Stimulated activated CD4-positive, alpha-beta T cell treated with anti-CD3 and anti-CD28 coated beads, TNF-alpha, amount 100 ng/mL, for 48 hours (primary cell): ENCODE data around the gene TNXB.

Source experiments
- DNase-seq, 3 donors: peaks; one replicate each; pipeline ENCODE4 v3.0.0-alpha.2; 2020; ENCODE audit warnings: low read depth in 3 of 3

TNXB gene, protein sequence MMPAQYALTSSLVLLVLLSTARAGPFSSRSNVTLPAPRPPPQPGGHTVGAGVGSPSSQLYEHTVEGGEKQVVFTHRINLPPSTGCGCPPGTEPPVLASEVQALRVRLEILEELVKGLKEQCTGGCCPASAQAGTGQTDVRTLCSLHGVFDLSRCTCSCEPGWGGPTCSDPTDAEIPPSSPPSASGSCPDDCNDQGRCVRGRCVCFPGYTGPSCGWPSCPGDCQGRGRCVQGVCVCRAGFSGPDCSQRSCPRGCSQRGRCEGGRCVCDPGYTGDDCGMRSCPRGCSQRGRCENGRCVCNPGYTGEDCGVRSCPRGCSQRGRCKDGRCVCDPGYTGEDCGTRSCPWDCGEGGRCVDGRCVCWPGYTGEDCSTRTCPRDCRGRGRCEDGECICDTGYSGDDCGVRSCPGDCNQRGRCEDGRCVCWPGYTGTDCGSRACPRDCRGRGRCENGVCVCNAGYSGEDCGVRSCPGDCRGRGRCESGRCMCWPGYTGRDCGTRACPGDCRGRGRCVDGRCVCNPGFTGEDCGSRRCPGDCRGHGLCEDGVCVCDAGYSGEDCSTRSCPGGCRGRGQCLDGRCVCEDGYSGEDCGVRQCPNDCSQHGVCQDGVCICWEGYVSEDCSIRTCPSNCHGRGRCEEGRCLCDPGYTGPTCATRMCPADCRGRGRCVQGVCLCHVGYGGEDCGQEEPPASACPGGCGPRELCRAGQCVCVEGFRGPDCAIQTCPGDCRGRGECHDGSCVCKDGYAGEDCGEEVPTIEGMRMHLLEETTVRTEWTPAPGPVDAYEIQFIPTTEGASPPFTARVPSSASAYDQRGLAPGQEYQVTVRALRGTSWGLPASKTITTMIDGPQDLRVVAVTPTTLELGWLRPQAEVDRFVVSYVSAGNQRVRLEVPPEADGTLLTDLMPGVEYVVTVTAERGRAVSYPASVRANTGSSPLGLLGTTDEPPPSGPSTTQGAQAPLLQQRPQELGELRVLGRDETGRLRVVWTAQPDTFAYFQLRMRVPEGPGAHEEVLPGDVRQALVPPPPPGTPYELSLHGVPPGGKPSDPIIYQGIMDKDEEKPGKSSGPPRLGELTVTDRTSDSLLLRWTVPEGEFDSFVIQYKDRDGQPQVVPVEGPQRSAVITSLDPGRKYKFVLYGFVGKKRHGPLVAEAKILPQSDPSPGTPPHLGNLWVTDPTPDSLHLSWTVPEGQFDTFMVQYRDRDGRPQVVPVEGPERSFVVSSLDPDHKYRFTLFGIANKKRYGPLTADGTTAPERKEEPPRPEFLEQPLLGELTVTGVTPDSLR (N-terminal part only)

DNA sequence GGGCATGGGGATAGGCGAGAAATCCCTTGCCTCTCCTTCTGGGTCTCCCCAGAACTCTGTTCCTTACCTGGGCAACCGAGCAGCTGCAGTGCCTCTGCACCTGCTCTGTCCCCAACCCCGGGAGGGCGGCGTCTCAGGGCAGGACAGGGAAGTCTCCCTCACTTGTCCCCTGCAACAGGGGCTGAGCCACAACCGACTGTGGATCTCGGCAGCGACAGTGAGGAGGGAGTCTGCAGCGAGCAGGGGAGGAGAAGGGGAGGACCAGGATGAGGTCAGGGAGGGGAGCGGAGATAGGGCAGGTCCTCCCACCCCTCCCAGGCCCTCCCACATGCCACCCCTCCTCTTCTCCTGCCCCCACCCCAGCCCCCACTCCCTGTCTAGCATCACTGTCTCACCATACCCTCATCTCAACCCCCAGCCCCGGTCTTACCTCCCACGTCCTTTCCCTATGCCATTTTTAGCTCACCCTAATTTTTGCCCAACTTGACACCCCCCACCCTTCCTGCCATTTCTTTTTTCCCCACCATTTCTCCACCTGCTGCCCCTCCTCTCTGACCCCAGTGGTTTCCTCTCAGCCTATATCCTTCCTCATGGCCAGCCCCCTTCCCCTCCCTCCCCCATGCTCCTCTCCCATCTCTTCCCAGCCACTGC is at the start of gene TNXB:
TSS of gene TNXB (minus strand) at position 225 of the 651 bp plus-strand sequence. CDS start 11,140 bp downstream, outside the sequence.
- no peak for DNase-seq

DNA sequence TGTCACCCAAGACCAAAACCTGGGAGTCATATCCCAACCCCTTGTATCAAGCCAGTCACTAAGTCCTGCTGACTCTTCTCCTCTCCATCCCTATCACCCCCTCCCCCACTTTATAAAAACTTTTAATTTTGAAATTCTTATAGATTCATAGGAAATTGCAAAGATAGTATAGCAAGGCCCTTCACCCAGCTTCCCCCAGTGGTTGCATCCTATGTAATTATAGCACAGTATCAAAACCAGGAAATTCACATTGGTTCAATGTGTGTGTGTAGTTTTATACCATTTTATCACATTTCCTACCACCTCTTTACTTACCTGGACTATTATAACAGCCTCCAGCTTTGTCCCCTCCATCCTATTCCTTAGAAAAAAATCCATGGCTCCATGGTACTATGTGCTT is 48.9 kb upstream of the TNXB start:
- no peak for DNase-seq

DNA sequence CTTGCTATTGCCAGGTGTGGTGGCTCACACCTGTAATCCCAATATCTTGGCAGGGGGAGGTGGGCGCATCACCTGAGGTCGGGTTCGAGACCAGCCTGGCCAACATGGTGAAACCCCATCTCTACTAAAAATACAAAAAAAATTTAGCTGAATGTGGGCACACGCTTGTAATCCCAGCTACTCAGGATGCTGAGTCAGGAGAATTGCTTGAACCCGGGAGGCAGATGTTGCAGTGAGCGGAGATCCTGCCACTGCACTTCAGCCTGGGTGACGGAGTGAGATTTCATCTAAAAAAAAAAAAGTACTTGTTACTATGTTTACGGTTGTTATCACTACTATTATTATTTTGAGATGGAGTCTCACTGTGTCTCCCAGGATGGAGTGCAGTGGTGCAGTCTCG is 47.8 kb upstream of the TNXB start:
- no peak for DNase-seq

DNA sequence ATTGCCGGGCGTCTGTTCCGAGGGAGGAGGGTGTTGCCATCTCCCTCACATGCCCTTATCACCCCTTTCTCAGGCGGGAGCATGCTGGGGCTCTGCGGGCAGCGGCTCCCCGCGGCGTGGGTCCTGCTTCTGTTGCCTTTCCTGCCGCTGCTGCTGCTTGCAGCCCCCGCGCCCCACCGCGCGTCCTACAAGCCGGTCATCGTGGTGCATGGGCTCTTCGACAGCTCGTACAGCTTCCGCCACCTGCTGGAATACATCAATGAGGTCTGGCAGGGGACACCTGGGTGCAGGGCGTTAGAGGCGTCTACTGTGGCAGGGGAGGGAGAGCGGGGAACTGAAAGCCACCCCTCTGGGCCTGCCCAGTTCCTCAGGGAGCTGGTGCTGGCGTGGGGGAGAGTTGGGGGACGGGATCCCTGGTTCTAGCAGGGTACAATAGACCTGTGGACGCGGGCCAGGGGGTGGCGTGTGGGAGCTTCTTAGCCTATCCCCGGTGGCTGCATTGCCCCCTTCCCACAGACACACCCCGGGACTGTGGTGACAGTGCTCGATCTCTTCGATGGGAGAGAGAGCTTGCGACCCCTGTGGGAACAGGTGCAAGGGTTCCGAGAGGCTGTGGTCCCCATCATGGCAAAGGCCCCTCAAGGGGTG is 45.5 kb upstream of the TNXB start:
- peak in 1 of 3 donors; percentile 26 for DNase-seq

DNA sequence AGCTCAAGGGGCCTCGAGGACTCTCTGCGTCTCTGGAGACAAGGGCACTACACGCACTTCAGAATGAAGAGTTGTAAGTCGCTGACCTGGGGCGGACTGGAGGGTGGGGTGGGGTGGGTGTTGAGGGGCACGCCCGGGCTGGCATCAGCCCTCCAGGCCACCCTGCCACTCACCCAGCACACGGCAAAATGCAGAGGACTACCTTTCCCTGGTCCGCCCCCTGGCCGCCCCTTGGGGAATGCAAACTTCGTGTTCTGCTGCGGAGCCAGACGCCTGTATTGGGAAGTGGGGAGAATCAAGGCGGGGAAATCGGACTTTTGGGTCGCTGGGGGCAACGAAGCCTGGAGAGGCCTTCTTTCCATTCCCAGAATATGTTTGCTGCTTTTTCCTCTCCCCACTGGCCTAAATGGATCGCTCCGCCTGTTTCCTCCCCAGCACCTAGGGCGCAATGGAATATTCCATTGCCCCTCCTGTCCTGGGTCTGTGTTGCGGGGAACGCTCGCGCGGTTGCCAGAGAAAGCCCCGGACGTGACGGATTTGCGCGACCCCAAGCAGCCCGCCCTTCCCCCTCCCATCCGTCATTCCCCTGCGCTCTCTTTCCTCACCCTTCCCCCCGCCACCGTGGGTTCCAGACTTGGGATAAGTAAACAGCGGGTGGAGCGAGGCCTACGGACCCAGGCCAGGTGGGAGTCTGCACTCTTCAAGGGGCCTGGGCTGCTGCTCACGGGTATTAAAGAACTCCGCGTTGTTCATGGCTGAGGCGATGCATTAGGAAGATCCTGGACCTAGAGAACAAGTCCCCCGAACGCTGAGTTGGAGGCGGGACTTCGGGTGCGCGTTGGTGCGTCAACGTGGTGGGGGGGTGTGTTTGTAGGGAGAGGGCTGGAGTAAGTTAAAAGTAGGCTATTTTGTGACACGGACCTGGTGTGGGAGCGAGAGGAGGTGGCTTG is 44.7 kb upstream of the TNXB start, which contains the start of gene PPT2:
TSS of gene PPT2 (plus strand) at position 578 of the 950 bp plus-strand sequence. CDS start 454 bp downstream, outside the sequence.
- peak; percentile 47 to 73 (median 70) for DNase-seq

DNA sequence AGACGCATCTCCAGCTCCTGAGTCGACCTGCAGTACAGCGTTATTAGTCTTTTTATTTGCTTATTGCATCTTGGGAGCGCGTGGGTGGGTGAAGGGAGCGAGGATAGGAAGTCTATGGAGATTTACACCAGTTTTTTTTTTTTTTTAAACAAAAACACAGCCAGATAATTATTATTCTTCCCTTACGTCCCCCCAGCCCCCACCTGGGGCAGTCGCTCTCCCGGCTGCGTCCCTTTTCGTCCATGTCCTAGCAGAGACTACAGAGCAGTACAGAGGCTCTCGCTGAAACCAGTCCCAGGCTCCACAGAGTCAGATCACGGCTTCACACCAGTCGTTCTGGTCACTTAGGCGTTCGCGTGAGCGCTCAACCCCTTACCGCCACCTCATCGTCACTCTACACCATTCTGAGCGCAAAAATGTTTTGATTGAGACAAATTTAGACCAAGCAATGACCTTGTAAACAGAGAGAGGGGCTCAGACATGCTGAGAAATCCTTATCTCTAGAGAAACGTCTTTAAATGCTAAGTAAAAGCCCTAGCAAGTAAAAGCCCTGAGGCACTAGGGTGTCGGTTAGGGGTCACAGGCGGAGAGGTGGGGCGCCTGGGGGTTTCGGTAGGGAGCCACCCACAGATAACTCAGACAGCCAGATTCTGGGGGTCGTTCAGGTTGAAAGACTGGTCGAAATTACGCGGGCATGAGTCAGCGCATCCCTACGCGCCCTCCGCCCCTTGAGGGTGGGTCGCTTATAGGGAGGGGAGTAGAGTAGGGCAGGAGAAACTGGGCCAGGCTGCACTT is 43.8 kb upstream of the TNXB start:
- DNase-seq: no peak

DNA sequence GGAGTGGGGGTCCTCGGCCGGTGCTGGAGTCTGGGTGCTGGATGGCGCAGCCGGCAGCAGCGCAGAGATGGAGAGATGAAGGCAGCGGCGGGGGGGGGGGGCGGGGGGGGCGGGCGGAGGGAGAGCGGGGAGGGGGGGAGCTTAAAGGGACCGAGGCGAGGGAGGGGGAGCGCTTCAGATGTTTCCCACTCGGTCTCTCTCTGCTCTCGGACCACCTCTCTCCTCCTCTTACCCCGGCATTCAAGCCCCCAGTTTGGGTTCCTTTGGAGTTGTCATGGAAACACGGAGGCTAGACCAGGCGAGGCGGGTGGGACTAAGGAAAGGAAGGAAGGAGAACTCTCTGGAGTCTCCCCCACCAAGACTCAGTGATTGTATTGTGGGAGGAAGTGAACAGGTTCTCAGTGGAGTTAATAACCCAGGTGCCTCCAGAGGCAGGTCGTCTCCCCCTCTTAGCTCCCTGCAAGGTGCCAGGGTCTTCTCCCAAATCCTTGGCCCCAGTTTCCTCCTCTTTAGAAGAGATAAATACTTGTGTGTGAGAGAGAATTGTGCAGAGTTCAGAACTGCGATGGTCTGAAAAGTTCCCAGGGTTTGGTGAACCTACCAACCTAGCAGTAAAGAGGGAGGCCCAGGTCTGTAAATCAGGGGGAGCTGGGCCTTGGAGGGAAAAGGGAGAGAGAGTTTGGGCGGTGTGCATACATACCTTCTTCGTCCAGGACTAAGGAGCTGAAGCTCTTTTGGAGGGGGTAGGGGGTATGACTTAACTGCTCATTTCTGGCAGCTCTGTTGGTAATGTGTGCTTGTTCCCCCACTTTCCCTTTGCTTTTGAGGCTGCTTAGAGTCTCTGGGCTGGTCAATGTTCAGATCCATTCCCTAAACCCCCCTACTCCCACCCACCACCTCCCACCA is 43.0 kb upstream of the TNXB start, which contains the start of gene PRRT1:
TSS of gene PRRT1 (minus strand) at position 77 of the 906 bp plus-strand sequence. CDS start 112 bp downstream, outside the sequence.
- DNase-seq: no peak

DNA sequence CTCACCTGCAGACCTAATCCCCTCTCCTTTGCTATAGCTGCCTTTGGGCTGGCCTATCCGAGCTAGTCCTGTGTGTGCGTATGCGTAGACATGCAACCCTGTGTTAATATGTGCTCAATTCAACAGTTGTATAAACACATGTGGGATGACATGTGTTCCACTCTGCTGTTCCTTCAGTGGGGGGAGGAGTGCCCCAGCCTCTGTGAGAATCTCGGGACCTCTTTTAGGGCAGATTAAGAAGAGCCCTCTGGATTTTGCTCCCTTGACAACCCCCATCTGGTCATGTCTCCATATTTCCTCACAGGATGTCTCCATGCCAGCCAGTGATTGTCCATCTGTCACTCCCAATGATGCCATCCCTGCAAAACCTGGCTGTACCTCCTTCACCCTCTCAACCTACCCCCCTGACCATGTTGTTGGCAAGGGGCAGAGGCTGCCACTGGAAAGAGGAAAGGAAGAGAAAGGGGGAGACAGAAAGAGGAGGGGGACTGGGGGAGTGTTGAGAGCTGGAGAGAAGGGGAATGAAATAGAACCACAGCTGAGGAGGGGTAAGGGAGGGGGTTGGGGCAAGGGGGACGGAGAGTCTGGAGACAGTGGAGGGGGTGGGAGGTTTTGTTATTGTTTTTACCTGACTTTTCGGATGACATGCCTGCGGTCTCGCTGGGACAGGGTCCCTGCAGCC is 42.2 kb upstream of the TNXB start:
- DNase-seq: no peak

DNA sequence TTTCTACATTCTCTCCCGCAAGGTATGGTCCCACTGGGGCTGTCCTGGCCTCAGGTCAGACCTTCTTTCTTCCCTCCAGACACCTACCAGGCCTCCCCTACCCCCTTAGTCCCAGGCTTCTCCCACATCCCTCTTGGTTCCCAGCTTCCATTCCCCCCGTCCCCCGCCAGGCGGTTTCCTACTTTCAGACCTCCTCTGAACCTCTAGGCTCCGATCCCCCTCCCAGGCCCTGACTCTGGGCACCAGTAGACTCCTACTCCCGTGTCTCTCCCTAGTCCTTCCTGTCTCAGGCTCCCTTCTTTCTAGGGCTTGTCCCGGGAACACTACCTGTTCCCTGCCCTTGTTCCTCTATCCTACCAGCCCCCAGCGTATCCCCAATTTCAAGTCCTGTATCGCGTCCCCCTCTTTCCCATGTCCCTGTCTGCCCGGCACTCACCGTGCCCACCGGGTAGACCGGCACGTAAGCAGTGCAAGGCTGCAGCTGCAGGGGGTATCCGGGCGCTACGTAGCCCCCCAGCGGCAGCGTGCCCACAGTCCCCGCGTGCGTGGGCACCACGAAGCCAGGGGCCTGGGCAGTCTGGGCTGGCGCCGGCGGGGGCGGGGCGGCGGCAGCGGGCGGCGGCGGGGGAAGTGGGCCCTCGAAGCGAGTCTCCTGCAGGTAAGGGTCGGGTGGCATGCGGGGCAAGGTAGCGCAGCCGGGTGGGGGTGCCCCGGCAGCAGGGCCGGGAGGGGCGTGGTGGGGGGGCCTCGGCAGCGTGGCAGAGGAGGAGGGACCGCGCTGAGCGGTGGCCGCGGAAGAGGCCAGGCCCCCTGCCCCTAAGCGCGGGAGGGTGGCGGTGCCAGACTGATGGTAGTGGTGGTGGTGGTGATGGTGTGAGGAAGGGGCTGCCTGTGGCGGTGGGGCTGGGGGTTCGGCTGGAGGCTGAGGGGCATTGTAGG is 41.1 kb upstream of the TNXB start:
- DNase-seq: no peak

DNA sequence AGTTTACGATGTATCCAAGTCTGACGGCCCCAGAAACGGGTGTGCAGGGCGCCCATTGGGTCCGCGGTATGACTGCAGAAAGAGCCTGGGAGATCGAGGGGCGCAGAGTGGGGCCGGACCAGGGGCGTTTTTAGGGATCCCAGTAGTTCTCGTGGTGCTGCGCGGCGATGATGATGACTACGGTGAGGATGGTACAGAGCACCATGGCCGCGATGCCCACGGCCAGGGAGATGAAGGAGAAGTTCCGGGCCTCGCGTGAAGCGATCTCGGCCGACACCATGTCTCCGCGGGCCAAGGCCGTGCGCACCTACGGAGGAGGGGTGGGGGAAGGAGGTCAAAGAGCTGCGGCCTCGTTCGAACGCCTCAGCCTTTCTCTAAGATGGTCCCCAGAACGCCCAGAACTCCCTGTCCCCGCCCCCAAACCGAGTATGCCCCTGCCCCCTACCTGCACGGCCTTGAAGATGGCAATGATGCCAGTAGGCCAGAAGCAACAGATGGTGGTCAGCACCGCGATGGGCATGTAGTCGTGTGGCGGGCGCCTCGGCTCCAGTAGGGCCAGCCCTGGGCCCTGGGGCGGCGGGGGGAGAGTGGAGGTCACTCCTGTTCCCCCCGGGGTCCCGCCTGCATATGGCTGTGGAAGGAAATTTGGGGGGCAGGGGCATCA is 40.1 kb upstream of the TNXB start:
- no peak for DNase-seq

DNA sequence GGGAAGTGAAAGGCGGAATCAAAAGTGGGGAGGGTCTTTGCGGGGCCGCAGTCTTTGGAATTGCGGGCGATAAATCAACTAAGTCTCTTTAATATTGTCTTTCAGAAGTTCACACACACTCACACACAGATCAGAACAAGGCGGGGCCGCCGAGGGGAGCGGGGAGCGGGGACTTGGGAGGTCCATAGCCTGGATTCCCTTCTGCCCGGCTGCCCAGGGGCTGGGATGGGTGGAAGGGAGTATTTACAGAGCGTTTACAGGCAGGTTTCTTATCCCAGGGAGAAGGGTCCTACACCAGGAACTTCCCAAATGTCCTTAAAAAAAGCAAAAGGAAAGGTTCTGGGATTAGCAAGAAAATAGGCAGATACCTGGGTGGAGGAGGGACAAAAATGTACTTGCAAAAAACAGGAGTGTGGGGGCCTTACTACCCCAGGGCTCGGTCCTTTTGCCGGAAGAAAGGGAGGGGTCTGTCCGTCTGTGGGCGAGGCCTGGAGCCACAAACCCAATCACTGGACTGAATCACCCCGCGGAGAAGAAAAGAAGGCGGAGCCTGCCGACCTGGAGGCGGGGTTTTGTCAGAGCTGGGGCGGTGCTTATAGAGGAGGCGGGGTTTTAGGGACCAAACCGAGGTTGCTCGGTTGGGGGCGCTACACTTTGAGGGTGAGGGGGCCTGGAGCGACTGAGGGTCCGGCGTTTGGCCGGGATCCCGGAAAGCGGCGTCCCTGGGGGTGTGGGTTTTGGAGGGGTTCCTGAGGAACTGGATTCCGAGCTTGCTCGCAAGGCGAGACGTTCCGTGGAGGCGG is 39.4 kb upstream of the TNXB start:
- peak; percentile 47 to 66 (median 65) for DNase-seq

DNA sequence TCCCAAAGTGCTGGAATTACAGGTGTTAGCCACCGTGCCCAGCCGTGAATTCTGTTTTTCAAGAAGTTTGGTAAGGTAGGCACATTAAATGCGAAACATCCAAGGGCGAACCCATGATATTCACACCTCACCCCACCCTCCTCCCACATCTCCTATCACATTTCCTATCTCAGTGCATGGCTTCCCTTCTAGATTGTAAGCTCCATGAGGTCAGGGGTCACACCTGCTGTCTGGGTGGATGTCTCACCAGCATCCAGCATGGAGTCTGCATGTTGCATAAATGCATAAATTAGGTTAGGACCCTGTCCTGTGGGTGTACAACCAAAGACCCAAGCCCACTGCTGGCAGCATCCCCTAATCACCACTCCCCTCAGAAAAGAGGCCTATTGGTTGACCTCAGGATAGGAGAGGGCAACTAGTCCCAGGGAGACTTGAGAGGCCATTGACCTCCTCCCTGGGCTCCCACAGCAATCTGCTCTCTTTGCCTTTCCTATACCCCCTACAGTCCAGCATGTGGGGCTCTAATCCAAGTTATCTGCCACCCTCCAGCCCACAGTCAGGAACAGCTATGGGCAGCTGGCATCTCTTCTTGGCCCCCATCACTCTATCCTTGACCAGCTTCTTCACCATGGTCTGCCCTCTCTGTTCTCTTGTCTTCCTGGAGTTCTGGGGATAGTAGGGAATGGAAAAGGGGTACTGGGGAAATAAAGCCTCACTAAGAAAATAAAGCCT is 38.4 kb upstream of the TNXB start:
- DNase-seq: no peak

DNA sequence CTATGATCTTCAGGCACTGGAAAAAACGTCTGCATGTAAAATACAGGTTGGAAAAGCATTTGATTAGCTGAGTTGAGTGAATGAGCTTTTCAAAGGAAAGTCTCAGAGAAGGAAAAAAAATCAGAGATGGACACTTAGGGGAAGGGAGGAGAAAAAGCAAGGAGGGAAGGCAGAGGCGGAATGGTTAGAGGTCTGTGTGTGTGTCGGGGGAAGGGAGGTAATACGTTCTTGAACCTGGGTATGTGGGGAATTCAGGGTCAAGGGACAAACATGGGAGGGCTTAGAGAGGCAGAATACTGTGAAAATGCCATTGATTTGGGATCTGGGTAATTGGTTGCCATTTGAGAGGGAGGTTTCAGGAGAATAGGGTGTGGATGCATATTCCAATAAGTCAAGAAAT is 37.5 kb upstream of the TNXB start:
- no peak for DNase-seq

DNA sequence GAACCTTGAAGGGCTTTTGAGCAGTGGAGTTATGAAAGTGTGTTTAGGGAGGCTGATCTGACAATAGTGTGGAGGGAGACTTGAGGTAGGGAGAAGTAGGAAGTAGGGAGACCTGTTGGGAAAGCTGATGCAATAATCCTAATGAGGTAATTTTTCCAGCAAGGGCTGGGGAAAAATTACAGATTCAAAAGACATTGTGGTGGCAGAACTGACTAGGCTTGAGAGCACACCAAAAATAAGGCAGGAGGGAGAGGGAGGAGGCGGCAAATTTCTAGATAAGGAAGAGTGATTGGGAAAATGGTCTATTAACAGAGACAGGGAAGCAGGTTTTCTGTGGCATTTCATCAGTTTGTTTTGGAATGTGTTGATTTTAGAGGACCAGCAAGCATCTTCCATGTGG is 37.1 kb upstream of the TNXB start:
- DNase-seq: no peak
